OCI-LY7 (cell line): Measurements from ENCODE around the gene ZBTB48. TPM values are rescaled to one million over a fixed set of nuclear protein-coding genes. Genes with fewer than 3 reads are reported as not detected.

ENCODE experiments used
- BruUV-seq: library from RNA; stranded (reverse); fragments of 400-500 nt; replicated peaks from 2 replicates; lab custom pipeline; 2021; lab: Mats Ljungman, UMichigan
- CTCF ChIA-PET: fragments of 300-600 bp; sonication (Branson Sonifier 250); formaldehyde crosslinking; loops from one replicate; lab custom pipeline; 2022; ENCODE audit warnings: antibody characterized with exemption; ENCODE audit not compliant: unreplicated experiment; lab: Charles Lee
- POLR2A ChIA-PET: fragments of 300-600 bp; sonication (Branson Sonifier 250); formaldehyde crosslinking; loops from one replicate; lab custom pipeline; 2022; ENCODE audit warnings: antibody characterized with exemption; lab: Charles Lee
- DNase-seq: peaks from one replicate; pipeline ENCODE4 v3.0.0-alpha.2; 2015; ENCODE audit warnings: low spot score
- H2AFZ ChIP-seq: fragments of 200-600 bp; sonication (generic), shearing (Covaris generic); 2 replicates; pipeline ENCODE4 v1.6.1; 2014; ENCODE audit warnings: mild to moderate bottlenecking, antibody characterized with exemption, low read length, moderate library complexity
- H3K27ac ChIP-seq: fragments of 200-600 bp; sonication (generic); 2 replicates; pipeline ENCODE4 v1.5.1; 2014; ENCODE audit warnings: mixed run types, low read depth, mild to moderate bottlenecking, moderate library complexity, low read length, inconsistent platforms; ENCODE audit not compliant: poor library complexity, severe bottlenecking
- H3K36me3 ChIP-seq: fragments of 200-600 bp; sonication (generic); 2 replicates; pipeline ENCODE4 v1.6.1; 2014; ENCODE audit warnings: mild to moderate bottlenecking, antibody characterized with exemption, low read length, moderate library complexity, mixed read lengths; ENCODE audit not compliant: insufficient read depth
- H3K4me1 ChIP-seq: fragments of 200-600 bp; sonication (generic); 2 replicates; pipeline ENCODE4 v1.5.1; 2014; ENCODE audit warnings: mild to moderate bottlenecking, low read length; ENCODE audit not compliant: insufficient read depth, poor library complexity, severe bottlenecking
- H3K4me2 ChIP-seq: fragments of 200-600 bp; sonication (generic); 2 replicates; pipeline ENCODE4 v1.6.1; 2014; ENCODE audit warnings: mild to moderate bottlenecking, low read length
- H3K4me3 ChIP-seq: fragments of 200-600 bp; sonication (generic); 2 replicates; pipeline ENCODE4 v1.5.1; 2014; ENCODE audit warnings: mild to moderate bottlenecking, low read depth, low read length; ENCODE audit not compliant: poor library complexity, severe bottlenecking
- H3K79me2 ChIP-seq: fragments of 200-600 bp; sonication (generic); 2 replicates; pipeline ENCODE4 v1.6.1; 2016; ENCODE audit warnings: low read depth, mild to moderate bottlenecking, low read length, moderate library complexity, mixed read lengths; ENCODE audit not compliant: insufficient read depth
- H3K9me2 ChIP-seq: fragments of 200-600 bp; sonication (generic); 2 replicates; pipeline ENCODE4 v1.6.1; 2016; ENCODE audit warnings: mild to moderate bottlenecking, low read length, mixed read lengths; ENCODE audit not compliant: insufficient read depth
- H3K9me3 ChIP-seq: fragments of 200-600 bp; sonication (generic); 2 replicates; pipeline ENCODE4 v1.6.1; 2014; ENCODE audit warnings: mild to moderate bottlenecking, mixed run types, low read length, mixed read lengths
- H4K20me1 ChIP-seq: fragments of 200-600 bp; sonication (generic); 2 replicates; pipeline ENCODE4 v1.6.1; 2014; ENCODE audit warnings: mild to moderate bottlenecking, antibody characterized with exemption, low read length, moderate library complexity, mixed read lengths; ENCODE audit not compliant: insufficient read depth
- EZH2phosphoT487 ChIP-seq: fragments of 200-600 bp; sonication (generic); IDR thresholded peaks from 2 replicates; pipeline ENCODE4 v1.6.1; 2018; ENCODE audit warnings: low read depth, borderline replicate concordance, mild to moderate bottlenecking, mixed run types, antibody characterized with exemption, low read length, moderate library complexity, mixed read lengths
- intact Hi-C: fragments of 100-400 bp; cut with micrococcal nuclease; formaldehyde crosslinking; loops from one replicate; pipeline ENCODE4 v1.10.0; 2022; ENCODE audit not compliant: unreplicated experiment
- total RNA-seq, 2 experiments: library from RNA; depleted of rRNA in 1 of 2; stranded (reverse); fragments of >200 nt in 1 of 2; shearing (Covaris generic) in 1 of 2; gene quantifications; 2 replicates each; pipeline ENCODE4 v1.2.3, GENCODE V29; 2014 to 2022
- TF ChIP-seq, protein P1 (sequence below): fragments of 200-600 bp; sonication (generic); conservative IDR thresholded peaks from 2 replicates; pipeline ENCODE4 v1.5.1; 2014; ENCODE audit warnings: mild to moderate bottlenecking, antibody characterized with exemption, low read length, moderate library complexity, mixed read lengths

ZBTB48 gene
- total RNA-seq, 2 experiments from 2014 or later = 41.9 to 51.3 TPM

DNA sequence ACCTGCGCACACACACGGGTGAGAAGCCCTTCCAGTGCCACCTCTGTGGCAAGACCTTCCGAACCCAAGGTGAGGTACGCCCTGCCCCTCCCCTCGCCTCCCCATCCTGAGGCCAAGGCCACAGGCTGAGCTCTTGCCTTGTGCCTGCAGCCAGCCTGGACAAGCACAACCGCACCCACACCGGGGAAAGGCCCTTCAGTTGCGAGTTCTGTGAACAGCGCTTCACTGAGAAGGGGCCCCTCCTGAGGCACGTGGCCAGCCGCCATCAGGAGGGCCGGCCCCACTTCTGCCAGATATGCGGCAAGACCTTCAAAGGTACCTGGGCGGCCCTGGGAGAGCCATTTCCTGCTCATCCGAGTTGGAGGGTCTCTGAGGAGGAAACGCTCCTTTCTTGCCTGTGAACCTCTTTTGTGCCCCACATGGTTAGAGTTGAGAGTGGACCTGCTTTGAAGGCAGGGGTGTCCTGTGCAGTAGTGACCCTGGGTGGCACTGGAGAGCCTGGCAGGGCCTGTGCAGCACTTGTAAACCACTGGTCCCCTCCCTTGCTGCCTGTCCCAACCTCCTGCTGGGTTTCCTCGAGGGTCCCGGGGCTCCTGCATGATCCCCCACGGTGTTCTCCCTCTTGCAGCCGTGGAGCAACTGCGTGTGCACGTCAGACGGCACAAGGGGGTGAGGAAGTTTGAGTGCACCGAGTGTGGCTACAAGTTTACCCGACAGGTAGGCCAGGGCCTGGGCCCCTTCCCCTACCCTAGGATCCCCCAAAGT is 8.5 kb downstream of the ZBTB48 start:
- H3K36me3 ChIP-seq = peaks cover 42% of the 10 kb centered on the region
- TF ChIP-seq EZH2phosphoT487 = no peak
- TF ChIP-seq, protein P1, sequence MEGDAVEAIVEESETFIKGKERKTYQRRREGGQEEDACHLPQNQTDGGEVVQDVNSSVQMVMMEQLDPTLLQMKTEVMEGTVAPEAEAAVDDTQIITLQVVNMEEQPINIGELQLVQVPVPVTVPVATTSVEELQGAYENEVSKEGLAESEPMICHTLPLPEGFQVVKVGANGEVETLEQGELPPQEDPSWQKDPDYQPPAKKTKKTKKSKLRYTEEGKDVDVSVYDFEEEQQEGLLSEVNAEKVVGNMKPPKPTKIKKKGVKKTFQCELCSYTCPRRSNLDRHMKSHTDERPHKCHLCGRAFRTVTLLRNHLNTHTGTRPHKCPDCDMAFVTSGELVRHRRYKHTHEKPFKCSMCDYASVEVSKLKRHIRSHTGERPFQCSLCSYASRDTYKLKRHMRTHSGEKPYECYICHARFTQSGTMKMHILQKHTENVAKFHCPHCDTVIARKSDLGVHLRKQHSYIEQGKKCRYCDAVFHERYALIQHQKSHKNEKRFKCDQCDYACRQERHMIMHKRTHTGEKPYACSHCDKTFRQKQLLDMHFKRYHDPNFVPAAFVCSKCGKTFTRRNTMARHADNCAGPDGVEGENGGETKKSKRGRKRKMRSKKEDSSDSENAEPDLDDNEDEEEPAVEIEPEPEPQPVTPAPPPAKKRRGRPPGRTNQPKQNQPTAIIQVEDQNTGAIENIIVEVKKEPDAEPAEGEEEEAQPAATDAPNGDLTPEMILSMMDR = no peak
- H2AFZ ChIP-seq = no peak overlapping the region
- H3K4me2 ChIP-seq = no peak overlapping the region
- no peak for DNase-seq
- ChIA-PET CTCF (interaction anchor here (1.4 kb wide), 1 partner anchor 12 kb away, joined by 4 read pairs; no protein-coding TSS in a partner anchor), POLR2A (interaction anchor here (0.6 to 1.4 kb wide), 2 partner anchors 10 to 12 kb away, joined by 3 to 4 read pairs; no protein-coding TSS in a partner anchor)
- H3K27ac ChIP-seq = peak overlapping the region; percentile 10
- no peak overlapping the region for H3K4me3 ChIP-seq
- no peaks in the 10 kb centered on the region for H4K20me1 ChIP-seq
- no peaks in the 10 kb centered on the region for H3K79me2 ChIP-seq
- intact Hi-C loops = no loop called here
- H3K4me1 ChIP-seq = peaks cover 10% of the 10 kb centered on the region
- no peaks in the 10 kb centered on the region for H3K9me3 ChIP-seq
- BruUV-seq = TSS peak; percentile 63
- H3K9me2 ChIP-seq = no peaks in the 10 kb centered on the region

DNA sequence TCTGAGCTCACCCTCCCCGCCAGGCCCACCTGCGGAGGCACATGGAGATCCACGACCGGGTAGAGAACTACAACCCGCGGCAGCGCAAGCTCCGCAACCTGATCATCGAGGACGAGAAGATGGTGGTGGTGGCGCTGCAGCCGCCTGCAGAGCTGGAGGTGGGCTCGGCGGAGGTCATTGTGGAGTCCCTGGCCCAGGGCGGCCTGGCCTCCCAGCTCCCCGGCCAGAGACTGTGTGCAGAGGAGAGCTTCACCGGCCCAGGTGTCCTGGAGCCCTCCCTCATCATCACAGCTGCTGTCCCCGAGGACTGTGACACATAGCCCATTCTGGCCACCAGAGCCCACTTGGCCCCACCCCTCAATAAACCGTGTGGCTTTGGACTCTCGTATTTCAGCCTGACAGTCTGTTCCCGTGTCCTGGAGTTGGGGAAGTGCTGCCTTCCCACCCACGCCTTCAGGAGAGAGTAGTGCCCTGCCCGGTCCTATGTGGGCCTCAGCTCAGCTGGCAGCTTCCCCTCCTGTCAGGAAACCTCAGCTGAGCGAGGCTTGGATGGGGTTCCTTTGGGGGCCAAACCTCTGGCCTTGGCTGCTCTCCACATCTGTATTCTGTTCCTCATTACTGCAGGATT is 9.2 kb downstream of the ZBTB48 start:
- ChIA-PET CTCF (no interaction called here), POLR2A (interaction anchor here (1.4 to 2.3 kb wide), 2 partner anchors 9 to 11 kb away, joined by 4 to 7 read pairs; partner anchors contain the start of gene ZBTB48)
- TF ChIP-seq EZH2phosphoT487 = no peak
- TF ChIP-seq, protein P1 = no peak
- Histone ChIP-seq H3K4me1 (peaks cover 10% of the 10 kb centered on the region), H2AFZ (no peak overlapping the region), H3K36me3 (peaks cover 49% of the 10 kb centered on the region), H3K4me3 (no peak overlapping the region), H3K9me2 (no peaks in the 10 kb centered on the region), H3K9me3 (no peaks in the 10 kb centered on the region), H3K27ac (no peak overlapping the region), H3K4me2 (no peak overlapping the region), H4K20me1 (no peaks in the 10 kb centered on the region), H3K79me2 (no peaks in the 10 kb centered on the region)
- no TSS peak for BruUV-seq
- DNase-seq = no peak
- intact Hi-C loops = no loop called here
